A549 (cell line): Measurements from ENCODE around the gene CUX1.

Experiments
- POLR2A ChIP-seq: IDR thresholded peaks from 2 replicates; pipeline ENCODE4 v1.6.1; 2012; ENCODE audit warnings: mild to moderate bottlenecking, low read length
- RFX5 ChIP-seq: fragments of 450-650 bp; IDR thresholded peaks from 2 replicates; pipeline ENCODE4 v1.7.1; 2014; ENCODE audit warnings: antibody characterized with exemption, mild to moderate bottlenecking, moderate library complexity

GRCh38 chr7:102268635-102269034 is 451.2 kb downstream of the CUX1 start:
- TF ChIP-seq POLR2A (no peak), RFX5 (no peak)
